Kidney (tissue), 14 donors: ENCODE results near the gene INPP5A. TPM values are rescaled to one million over a fixed set of nuclear protein-coding genes. Genes with fewer than 3 reads are reported as not detected.

Experiments
- DNase-seq, 5 donors: peaks; one replicate each; pipeline ENCODE4 v3.0.0-alpha.2; 2013 to 2020
- FAIRE-seq: peaks from 2 replicates; lab custom pipeline; 2012; peaks lifted over from hg19 to GRCh38; lab: Jason Lieb, UNC
- H3K27ac ChIP-seq, 2 donors: one replicate each; pipeline ENCODE4 v1.7.0; 2013; ENCODE audit warnings: low read depth in 2 of 2, low read length in 2 of 2, inconsistent platforms in 1 of 2
- H3K27me3 ChIP-seq: one replicate; pipeline ENCODE4 v1.7.1; 2013; ENCODE audit warnings: low read length, inconsistent platforms; ENCODE audit not compliant: control insufficient read depth, insufficient read depth
- H3K36me3 ChIP-seq, 3 donors: one replicate each; pipeline versions ENCODE4 v1.7.0 to v1.7.1; 2013; ENCODE audit warnings: low read length in 3 of 3, control low read depth in 1 of 3, inconsistent platforms in 1 of 3; ENCODE audit not compliant: insufficient read depth in 3 of 3, control insufficient read depth in 2 of 3
- H3K4me1 ChIP-seq, 3 donors: one replicate each; pipeline versions ENCODE4 v1.7.0 to v1.7.1; 2013; ENCODE audit warnings: low read length in 3 of 3, inconsistent platforms in 1 of 3, low read depth in 1 of 3; ENCODE audit not compliant: control insufficient read depth in 2 of 3, insufficient read depth in 2 of 3
- H3K4me3 ChIP-seq, 3 donors: one replicate each; pipeline versions ENCODE4 v1.7.0 to v1.8.1; 2013; ENCODE audit warnings: low read length in 3 of 3, control low read depth in 1 of 3, inconsistent platforms in 1 of 3
- H3K9ac ChIP-seq, 3 donors: one replicate each; pipeline versions ENCODE4 v1.7.0 to v1.7.1; 2013; ENCODE audit warnings: low read length in 3 of 3, control low read depth in 1 of 3, inconsistent platforms in 1 of 3
- H3K9me3 ChIP-seq, 3 donors: one replicate each; pipeline versions ENCODE4 v1.7.0 to v1.7.1; 2013; ENCODE audit warnings: low read length in 3 of 3, control low read depth in 1 of 3, inconsistent platforms in 1 of 3; ENCODE audit not compliant: control insufficient read depth in 2 of 3, insufficient read depth in 1 of 3
- intact Hi-C: fragments of 100-400 bp; cut with DNase I; formaldehyde crosslinking; loops from one replicate; pipeline ENCODE4 v1.11.1; 2022
- polyA plus RNA-seq: library from polyadenylated mRNA; stranded (reverse); fragments of 350-450 nt; fragmentation: Illumina TruSeq; extraction: RNeasy Lipid Tissue Mini Kit (QIAGEN cat#74804); gene quantifications from one replicate; pipeline ENCODE4 v1.2.3, GENCODE V29; 2014; ENCODE audit warnings: low read depth, low replicate concordance; ENCODE audit not compliant: insufficient read depth
- total RNA-seq: library from RNA; stranded (reverse); fragmentation: NEBNext Ultra II Directional; extraction: Animal tissue kit (Norgen Biotek cat#: 25700); gene quantifications from one replicate; pipeline ENCODE4 v1.2.1, GENCODE V29; 2021
- TF ChIP-seq, protein P1 (sequence below): IDR thresholded peaks from 3 replicates; pipeline ENCODE4 v1.5.1; 2012; ENCODE audit warnings: mild to moderate bottlenecking, moderate library complexity, borderline replicate concordance; ENCODE audit not compliant: insufficient read depth; ENCODE audit errors: extremely low read depth
- donor health status: control.
- donor health status: control.
- donor health status: control.
- donor health status: control.
- donor health status: control.
- donor health status: DM: yes; HTN: yes; CAD: no.
- donor health status: Normal renal cell carcinoma (clear cell type).

INPP5A gene
- total and polyA plus RNA-seq, 2 donors from 2014 or later, result 20.8 to 40.3 TPM

DNA sequence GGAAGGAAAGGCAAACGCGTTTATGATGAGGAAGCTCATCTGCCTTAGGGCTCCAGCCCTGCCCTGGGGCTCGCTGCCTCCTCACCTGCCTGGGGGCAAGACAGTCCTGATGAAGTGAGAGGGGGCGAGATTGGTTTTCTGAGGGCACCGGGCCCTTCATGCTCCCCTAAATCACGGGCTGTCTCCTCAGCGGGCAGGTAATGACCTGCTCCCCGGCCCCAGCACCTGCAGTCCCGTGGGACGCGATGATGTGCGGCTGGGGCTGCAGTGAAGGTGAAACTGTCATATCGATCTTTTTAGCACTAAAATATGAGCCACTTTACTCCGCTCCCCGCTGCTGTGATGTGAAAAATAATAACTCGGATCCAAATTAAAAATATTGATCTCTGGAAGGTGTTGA lies 120.2 kb downstream of the INPP5A start:
- no peak for FAIRE-seq
- peaks cover 0 to 6% (median 5%) of the 10 kb centered on the region in 3 donors for H3K36me3 ChIP-seq
- H3K9me3 ChIP-seq, result no peaks in the 10 kb centered on the region
- DNase-seq, result no peak
- H3K27me3 ChIP-seq, result no peaks in the 10 kb centered on the region
- TF ChIP-seq, protein P1, sequence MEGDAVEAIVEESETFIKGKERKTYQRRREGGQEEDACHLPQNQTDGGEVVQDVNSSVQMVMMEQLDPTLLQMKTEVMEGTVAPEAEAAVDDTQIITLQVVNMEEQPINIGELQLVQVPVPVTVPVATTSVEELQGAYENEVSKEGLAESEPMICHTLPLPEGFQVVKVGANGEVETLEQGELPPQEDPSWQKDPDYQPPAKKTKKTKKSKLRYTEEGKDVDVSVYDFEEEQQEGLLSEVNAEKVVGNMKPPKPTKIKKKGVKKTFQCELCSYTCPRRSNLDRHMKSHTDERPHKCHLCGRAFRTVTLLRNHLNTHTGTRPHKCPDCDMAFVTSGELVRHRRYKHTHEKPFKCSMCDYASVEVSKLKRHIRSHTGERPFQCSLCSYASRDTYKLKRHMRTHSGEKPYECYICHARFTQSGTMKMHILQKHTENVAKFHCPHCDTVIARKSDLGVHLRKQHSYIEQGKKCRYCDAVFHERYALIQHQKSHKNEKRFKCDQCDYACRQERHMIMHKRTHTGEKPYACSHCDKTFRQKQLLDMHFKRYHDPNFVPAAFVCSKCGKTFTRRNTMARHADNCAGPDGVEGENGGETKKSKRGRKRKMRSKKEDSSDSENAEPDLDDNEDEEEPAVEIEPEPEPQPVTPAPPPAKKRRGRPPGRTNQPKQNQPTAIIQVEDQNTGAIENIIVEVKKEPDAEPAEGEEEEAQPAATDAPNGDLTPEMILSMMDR, result no peak
- no peak overlapping the region for H3K9ac ChIP-seq
- H3K4me3 ChIP-seq, result no peak overlapping the region
- intact Hi-C loops, result no loop called here
- no peak overlapping the region for H3K27ac ChIP-seq
- no peaks in the 10 kb centered on the region for H3K4me1 ChIP-seq

DNA sequence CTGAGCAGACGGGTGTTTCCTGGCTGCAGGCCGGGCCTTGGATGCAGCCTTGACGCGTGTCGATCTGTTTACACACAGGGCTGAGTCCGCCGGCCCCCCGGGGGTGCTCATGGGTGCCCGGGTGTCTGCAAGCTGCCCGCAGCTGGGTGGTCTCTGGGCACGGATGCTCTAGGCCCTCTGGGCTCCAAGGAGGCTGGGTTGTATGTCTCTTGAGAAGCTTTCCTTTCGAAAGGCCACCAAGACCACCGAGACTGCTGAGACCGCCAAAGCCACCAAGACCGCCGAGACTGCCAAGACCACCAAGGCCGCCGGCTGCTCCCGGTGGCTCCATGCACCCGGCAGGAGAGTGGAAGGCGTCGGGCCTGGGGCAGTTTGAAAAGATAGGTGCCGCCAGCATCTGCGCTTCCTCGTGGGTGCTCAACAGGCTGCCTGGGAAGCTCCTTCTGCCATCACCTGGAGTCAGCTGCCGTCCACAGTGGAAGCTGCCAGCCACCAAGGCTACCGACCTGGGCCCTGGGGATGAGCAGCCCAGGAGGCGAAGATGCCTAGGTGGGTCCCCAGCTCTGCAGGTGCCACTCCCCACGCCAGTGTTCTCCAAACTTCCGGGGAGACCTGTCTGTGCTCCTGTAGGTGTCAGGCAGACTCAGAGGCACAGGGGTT lies 121.1 kb downstream of the INPP5A start:
- DNase-seq (no peak), FAIRE-seq (no peak)
- Histone ChIP-seq H3K4me1 (no peaks in the 10 kb centered on the region), H3K4me3 (no peak overlapping the region), H3K27ac (no peak overlapping the region), H3K36me3 (peaks cover 0 to 6% (median 5%) of the 10 kb centered on the region in 3 donors), H3K9me3 (no peaks in the 10 kb centered on the region), H3K27me3 (no peaks in the 10 kb centered on the region), H3K9ac (no peak overlapping the region)
- TF ChIP-seq, protein P1, result no peak
- intact Hi-C loops, result no loop called here

DNA sequence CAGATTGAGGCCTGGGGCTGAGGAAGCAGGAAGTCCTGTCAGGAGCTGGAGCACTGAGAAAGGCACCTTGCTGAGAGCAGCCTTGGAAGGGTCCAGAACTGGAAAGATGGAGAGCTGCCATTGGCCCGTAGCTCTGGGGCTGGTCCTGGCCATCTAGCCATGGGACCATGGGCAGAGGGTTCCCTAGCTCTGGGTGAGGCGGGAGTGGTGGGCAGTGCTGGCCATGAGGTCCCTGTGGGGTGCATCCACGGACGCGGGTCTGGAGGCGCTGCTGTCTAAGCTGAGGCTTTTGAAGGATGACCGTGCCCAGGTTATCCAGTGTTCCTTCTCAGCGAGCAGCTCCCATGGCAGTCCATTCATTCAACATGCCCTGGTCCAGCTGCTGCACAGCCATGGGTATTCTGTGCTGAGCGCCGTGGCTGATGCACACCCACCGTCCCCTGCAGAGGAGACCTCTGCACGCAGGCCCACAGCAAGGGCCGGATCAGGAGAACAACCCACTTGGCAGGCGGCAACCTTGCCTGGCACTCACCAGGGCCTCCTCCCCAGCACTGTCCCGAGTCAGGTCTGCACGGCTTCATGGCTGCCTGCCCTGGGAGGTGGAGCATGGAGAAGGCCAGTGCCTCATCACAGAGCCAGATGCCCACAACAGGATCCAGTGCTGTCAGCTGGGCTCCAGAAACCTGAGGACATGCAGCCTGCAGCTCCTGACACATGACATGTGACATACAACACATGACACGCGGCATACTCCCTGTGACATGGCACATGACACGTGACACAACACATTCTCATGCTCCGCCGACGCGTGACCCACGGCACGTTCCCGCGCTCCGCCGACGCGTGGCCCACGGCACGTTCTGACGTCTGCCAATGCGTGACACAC lies 121.9 kb downstream of the INPP5A start:
- no peaks in the 10 kb centered on the region for H3K4me1 ChIP-seq
- intact Hi-C loops, result no loop called here

More for the DNA sequence above, 121.9 kb downstream of the INPP5A start:
- Histone ChIP-seq H3K27me3 (no peaks in the 10 kb centered on the region), H3K9ac (no peak overlapping the region), H3K9me3 (no peaks in the 10 kb centered on the region), H3K4me3 (no peak overlapping the region), H3K36me3 (peaks cover 0 to 6% (median 5%) of the 10 kb centered on the region in 3 donors), H3K27ac (no peak overlapping the region)
- no peak for DNase-seq
- no peak for FAIRE-seq
- TF ChIP-seq, protein P1, result no peak
